NCI-H345 (cell line): ENCODE results near the gene VAPB.

Source experiments
- DNase-seq: peaks from one replicate; lab custom pipeline; 2025; lab: John Stamatoyannopoulos, UW

Gene VAPB

GRCh38 chr20:58463256-58463655 lies 74.2 kb downstream of the VAPB start:
- no peak for DNase-seq

- DNase-seq = no peak
Measured at GRCh38 chr20:58464838-58465237, 75.8 kb downstream of the VAPB start.

DNA sequence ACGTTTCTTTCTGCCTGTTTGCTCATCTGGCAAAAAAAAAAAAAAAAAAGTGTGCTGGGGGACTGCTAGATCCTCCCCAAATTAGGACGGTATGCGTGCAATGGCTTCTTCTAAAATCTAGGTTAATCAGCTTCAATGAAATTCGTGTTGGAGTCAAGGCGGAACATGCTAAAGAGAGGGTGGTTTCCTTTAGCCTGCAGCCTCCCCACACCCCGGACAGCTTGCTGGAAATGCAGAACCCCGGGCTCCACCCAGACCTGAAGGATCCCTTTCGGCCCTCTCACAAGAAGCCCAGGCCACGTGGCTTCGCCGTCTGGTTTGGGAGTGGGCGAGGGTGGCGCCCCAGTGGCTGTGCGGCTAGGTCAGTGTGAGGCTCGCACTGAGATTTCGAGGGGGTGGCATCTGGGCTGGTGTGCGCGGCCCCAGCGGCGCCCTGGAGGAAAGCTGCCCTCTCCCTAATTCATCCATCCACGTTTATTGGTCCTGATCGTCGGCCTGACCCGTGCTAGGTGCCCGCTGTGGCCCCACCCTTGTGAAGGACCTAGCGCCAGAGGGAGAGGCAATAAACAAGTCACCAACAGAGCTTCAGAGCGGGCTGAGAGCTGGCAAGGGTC lies 77.2 kb downstream of the VAPB start:
- DNase-seq = no peak

- DNase-seq = no peak
Measured at GRCh38 chr20:58466729-58467571, 77.9 kb downstream of the VAPB start.

DNA sequence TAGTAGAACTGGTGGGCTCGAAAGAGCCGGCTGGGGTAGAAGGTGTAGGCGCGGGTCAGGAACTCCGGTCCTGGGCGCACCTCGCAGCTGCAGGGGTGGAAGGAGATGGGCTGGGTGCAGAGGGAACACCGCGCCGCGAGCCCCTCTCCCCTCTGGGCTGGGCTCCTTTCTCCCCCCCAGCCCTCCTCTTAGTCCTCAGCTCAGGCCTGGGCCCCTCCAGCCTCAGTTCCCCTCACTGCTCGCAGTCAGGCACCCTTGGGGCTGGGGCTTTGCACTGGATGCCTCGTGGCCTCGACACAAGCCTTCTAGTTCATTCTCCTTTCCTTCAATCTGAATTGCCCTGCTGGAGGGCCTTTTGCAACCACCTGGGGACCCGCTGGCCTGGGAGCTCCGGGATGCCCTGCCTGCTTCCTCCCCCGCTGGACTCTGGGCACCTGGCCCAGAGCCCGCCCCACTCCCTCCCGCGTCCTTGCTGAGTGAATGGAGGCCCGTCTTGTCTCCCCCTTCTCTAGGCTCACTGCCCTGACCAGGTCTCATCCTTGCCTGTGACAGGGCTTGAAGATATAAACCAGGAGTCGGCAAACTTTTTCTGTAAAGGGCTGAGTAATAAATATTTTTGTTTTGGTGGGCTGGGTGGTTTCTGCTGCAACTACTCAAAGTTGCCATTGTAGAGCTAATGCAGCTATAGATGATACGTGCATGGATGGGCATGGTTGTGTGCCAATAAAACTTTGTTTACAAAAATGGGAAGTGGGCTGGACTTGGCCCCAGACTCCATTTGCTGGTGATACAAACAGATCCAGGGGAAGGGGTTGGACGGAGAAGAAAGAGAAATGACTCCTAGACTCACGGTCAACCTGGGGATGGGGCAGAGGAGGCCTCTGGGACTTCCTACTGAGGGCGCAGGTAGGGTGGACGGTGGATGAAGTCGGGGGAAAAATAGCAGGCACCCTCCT lies 78.8 kb downstream of the VAPB start:
- DNase-seq = no peak

DNA sequence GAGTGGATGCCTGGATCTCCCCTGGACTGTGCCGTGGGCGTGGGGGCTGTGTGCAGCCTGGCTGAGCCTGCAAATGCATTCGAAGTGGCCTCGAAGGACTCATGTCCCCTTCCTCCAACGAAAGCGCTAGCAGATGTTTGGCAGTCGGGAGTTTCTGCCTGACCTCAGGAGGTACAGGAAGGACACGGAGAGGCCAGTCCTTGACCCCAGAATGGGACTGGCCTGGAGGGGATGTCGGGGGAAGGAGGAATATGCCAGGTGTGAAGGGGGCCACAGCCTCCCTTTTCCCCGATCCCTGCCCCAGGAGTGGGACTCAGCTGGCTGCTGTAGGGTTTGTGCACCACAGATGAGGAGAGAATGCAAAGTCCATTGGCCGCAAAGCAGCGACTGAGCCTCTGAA lies 80.6 kb downstream of the VAPB start:
- no peak for DNase-seq

GRCh38 chr20:58470336-58471192 lies 81.5 kb downstream of the VAPB start:
- DNase-seq = no peak

GRCh38 chr20:58471193-58472164 lies 82.5 kb downstream of the VAPB start:
- DNase-seq = no peak

DNA sequence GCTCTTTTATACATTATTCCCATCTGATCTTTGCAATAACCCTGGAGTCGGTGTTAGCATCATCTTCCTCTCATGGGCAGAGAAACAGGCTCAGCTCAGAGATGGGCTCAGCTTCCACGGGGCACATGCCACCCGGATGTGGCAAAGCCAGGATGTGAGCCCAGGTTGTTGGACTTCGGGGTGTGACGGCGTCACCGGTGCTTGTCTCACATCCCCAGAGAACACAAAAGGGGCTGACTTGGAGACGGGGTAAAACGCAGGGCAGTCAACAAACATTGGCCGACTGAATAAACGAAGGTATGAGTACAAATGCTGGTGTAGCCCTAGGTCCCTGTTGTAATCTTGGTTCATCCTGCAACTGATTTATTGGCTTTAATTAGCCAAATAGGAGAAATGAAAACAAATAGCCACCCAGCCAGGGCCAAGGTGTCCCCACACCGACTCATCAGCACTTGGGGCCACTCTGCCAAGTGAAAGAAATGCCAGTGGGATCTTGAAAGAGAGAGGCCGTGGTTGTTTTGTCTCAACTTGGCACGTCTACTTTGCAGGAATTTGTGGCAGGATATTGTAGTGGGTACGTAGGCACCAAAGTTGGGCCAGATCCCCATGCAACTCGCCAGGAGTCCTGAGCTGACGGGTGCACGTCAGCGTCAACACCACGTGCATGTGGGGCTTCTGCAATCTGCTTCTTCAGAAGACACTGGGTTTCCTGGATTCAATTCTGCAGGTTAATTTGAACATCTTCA lies 83.4 kb downstream of the VAPB start:
- no peak for DNase-seq

DNA sequence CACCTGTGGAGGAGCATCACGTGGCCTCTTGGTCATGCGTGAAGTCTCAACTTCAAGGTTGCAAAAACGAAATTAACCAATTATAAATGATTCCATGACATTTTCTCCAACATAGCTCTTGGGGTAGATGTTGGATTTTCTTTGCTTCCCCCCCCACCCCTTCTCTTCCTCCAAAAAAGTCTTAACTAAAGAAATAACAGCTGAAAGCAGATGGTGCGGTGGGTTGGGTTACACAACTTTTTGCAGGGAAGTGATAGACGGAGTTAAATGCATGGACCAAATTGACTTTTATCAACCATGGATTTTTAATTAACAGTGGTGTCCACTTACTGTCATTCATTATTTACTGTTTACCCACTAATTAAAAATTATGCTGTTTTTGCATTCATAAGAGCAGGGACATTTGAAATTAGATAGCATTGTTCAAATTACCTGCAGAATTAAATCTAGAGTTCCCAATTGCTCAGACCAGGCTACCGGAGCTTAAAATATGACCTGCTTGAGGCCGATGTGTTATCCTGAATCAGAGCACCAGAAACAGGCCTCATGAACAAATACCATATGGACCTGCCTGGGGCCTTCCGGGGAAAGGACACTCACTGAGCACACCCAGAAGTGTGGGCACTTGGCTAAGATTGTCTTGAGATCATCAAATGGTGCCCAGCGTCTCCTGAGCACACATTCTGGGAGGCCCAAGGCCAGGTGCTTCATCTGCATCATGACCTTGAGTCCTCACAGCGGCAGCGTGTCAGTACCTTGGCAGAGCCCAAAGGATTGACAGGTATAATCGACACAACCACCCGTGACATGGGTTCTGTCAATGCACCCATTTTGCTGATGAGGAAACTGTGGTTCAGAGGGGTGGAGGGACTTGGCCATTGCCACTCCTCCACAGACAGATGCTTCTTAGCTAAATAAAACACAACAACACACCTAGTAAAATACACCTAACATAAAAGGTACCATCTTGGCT lies 84.7 kb downstream of the VAPB start:
- DNase-seq = no peak

DNA sequence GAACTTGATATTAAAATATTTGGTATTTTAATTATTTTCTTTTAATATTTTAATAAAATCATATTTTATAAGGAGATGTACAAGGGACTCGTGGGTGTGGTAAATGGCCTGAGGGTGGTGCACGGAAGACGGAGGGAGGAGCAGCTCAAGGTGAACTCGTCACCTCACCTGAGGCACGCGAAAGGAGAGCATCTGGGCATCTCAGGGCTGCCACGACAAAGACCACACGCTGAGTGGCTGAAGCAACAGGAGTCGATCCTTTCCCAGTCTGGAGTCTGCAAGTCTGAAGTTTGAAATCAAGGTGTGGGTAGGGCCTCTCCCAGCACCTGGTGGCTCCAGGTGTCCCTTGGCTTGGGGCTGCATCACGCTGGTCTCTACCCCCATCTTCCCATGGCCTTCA lies 86.4 kb downstream of the VAPB start:
- DNase-seq = no peak

- no peak for DNase-seq
Measured at GRCh38 chr20:58478141-58478805, 89.2 kb downstream of the VAPB start.

- DNase-seq = no peak
Measured at GRCh38 chr20:58479726-58480440, 90.9 kb downstream of the VAPB start.

GRCh38 chr20:58480551-58481336 lies 91.7 kb downstream of the VAPB start:
- no peak for DNase-seq

DNA sequence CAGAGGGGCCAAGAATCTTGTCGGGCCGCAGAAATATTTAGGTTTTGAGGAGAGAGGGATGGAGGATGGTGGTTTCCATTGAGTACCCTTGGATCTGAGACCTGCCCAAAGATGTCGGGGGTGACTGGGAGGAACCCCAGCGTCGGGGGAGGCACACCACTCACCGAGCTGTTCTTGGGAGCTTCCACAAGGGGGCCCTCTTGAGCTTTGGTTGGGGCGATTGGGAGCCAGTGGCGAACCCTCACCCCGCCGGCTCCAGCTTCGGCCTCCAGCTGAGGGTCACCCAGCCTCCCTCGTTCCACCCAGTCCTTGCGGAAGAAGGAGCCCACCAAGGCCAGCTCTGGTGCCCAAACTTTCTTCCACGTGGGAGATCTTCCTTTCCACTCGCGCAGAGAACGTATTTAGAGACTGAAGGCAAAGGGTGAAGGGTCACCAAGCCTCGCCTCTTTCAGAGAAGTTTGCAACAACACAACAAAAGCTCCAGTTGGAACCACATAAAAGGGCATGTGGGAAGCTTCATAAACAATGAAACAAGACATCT lies 92.5 kb downstream of the VAPB start:
- DNase-seq = no peak

- DNase-seq = no peak
Measured at GRCh38 chr20:58482416-58482815, 93.4 kb downstream of the VAPB start.
